GDM1 (cell line): ENCODE data around the gene RFTN1.

Source experiments
- DNase-seq: peaks from one replicate; lab custom pipeline; 2025; lab: John Stamatoyannopoulos, UW

RFTN1 gene

GRCh38 chr3:16377196-16377595 is 136.3 kb downstream of the RFTN1 start:
- DNase-seq: no peak

- no peak for DNase-seq
Observed at GRCh38 chr3:16375891-16376290, 137.6 kb downstream of the RFTN1 start.

- DNase-seq: no peak
Observed at GRCh38 chr3:16374935-16375245, 138.6 kb downstream of the RFTN1 start.

- no peak for DNase-seq
Observed at GRCh38 chr3:16374047-16374934, 139.2 kb downstream of the RFTN1 start.

- DNase-seq: no peak
Observed at GRCh38 chr3:16373341-16373946, 140.1 kb downstream of the RFTN1 start.

GRCh38 chr3:16372362-16373292 is 140.9 kb downstream of the RFTN1 start:
- no peak for DNase-seq

- DNase-seq: no peak
Observed at GRCh38 chr3:16370872-16371740, 142.4 kb downstream of the RFTN1 start.

- DNase-seq: no peak
Observed at GRCh38 chr3:16370503-16370871, 143.0 kb downstream of the RFTN1 start.

- no peak for DNase-seq
Observed at GRCh38 chr3:16369885-16370284, 143.6 kb downstream of the RFTN1 start.

GRCh38 chr3:16369276-16369675 is 144.2 kb downstream of the RFTN1 start:
- no peak for DNase-seq

- DNase-seq: no peak
Observed at GRCh38 chr3:16366581-16366980, 146.9 kb downstream of the RFTN1 start.

- DNase-seq: no peak
Observed at GRCh38 chr3:16365491-16366128, 147.9 kb downstream of the RFTN1 start.

- DNase-seq: no peak
Observed at GRCh38 chr3:16364963-16365362, 148.5 kb downstream of the RFTN1 start.

GRCh38 chr3:16364323-16364722 is 149.2 kb downstream of the RFTN1 start:
- DNase-seq: no peak

- no peak for DNase-seq
Observed at GRCh38 chr3:16363636-16364035, 149.9 kb downstream of the RFTN1 start.

- no peak for DNase-seq
Observed at GRCh38 chr3:16362770-16363169, 150.7 kb downstream of the RFTN1 start.

GRCh38 chr3:16361087-16361486 is 152.4 kb downstream of the RFTN1 start:
- no peak for DNase-seq

GRCh38 chr3:16359331-16359730 is 154.2 kb downstream of the RFTN1 start:
- no peak for DNase-seq

- DNase-seq: no peak
Observed at GRCh38 chr3:16358336-16358735, 155.2 kb downstream of the RFTN1 start.

GRCh38 chr3:16357186-16358121 is 156.0 kb downstream of the RFTN1 start:
- DNase-seq: no peak
